ENCODE results near the gene CTNNA2.
A peak's percentile ranks its signal among the peaks of the same experiment; 100 is the strongest.

The CTNNA2 gene

DNA sequence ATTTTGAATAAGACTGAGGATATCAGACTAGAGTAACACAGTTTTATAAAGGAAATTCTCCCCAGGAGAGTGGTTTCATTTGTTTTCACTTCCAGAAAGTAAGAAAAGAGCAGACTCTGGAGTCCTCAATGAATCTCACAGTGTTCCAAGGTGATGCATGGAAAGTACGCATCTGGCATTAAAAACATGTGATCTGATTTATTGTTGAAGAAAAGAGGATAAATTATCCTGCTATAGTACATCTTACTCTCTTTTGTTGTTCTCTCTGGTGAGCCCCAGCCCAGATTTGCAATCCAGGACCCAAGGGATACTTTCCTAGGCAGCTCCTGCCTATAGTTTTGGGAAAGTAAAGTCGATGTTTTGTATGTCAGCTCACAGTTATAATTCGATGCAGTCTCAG lies 285.9 kb downstream of the CTNNA2 start:
- WGBS, 2 donors (ENCODE audit: extremely low coverage in 2 of 2, insufficient read length in 2 of 2, insufficient replicate concordance in 1 of 2) = no CpG with 5 or more reads among the region's 3 CpGs

DNA sequence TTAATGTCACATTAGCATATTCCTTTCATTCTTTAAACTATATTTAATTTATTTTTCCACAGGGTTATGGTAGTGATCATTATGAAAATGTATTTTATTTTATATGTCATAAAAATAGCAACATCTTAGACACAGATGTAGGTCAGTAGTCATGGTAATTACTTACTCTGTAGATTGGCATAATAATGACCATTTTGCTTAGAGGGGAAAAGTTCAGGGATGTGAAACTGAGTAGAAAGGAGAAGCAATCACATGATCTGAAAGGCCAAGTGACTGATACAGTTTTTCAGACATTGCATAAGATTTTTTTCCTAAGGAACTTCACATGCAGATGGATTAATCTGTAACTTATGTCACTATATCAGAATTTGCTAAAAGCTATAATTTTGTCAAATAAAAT lies 286.9 kb downstream of the CTNNA2 start:
- H3K18ac ChIP-seq (ENCODE audit: low read length) = no peak overlapping the region
- H2AK5ac ChIP-seq (ENCODE audit: low read depth, low read length) = no peak overlapping the region
- no peaks in the 10 kb centered on the region for H3K27me3 ChIP-seq (ENCODE audit: control insufficient read depth in 3 of 3, insufficient read depth in 3 of 3, low read depth in 1 of 3, low read length in 3 of 3)
- H3K14ac ChIP-seq (ENCODE audit: low read length) = no peak overlapping the region
- H2BK5ac ChIP-seq (ENCODE audit: low read length) = no peak overlapping the region
- no peak for DNase-seq (ENCODE audit: low spot score)
- no peak overlapping the region for H4K91ac ChIP-seq (ENCODE audit: low read depth, low read length, poor library complexity)
- H3K23ac ChIP-seq (ENCODE audit: low read depth, low read length, poor library complexity) = no peak overlapping the region
- H3K79me1 ChIP-seq (ENCODE audit: low read depth, low read length) = no peaks in the 10 kb centered on the region
- H3K4me2 ChIP-seq (ENCODE audit: insufficient read depth, low read length, poor library complexity, severe bottlenecking) = no peak overlapping the region
- peaks cover 0 to 2% of the 10 kb centered on the region in 2 donors for H3K9me3 ChIP-seq (replicated peaks in 1 of 2; ENCODE audit: control insufficient read depth in 2 of 2, insufficient read depth in 1 of 2, low read depth in 1 of 2, low read length in 2 of 2)
- H3K9ac ChIP-seq (ENCODE audit: low read depth, low read length, poor library complexity) = no peak overlapping the region
- H3K36me3 ChIP-seq (replicated peaks in 1 of 2; ENCODE audit: control insufficient read depth in 2 of 2, insufficient read depth in 2 of 2, low read length in 2 of 2) = no peaks in the 10 kb centered on the region
- H2BK15ac ChIP-seq (ENCODE audit: low read length) = no peak overlapping the region
- H2AFZ ChIP-seq (ENCODE audit: low read length) = no peak overlapping the region
- H2BK120ac ChIP-seq (ENCODE audit: low read depth, low read length) = no peak overlapping the region
- H3K4me3 ChIP-seq (ENCODE audit: low read length in 2 of 2) = no peak overlapping the region
- no peak overlapping the region for H4K8ac ChIP-seq (ENCODE audit: low read depth, low read length)
- no peak overlapping the region for H3K4ac ChIP-seq (ENCODE audit: low read length)
- no peak overlapping the region for H2BK12ac ChIP-seq (ENCODE audit: low read length)
- H3K4me1 ChIP-seq (ENCODE audit: control insufficient read depth in 2 of 2, insufficient read depth in 1 of 2, low read depth in 1 of 2, low read length in 2 of 2) = peaks cover 2 to 23% of the 10 kb centered on the region in 2 donors
- H3K27ac ChIP-seq (replicated peaks; ENCODE audit: low read length) = no peak overlapping the region

More for the DNA sequence above, 285.9 kb downstream of the CTNNA2 start:
- H3K4me2 ChIP-seq (ENCODE audit: insufficient read depth, low read length, poor library complexity, severe bottlenecking) = no peak overlapping the region
- DNase-seq (ENCODE audit: low spot score) = no peak
- no peak overlapping the region for H3K23ac ChIP-seq (ENCODE audit: low read depth, low read length, poor library complexity)
- H3K14ac ChIP-seq (ENCODE audit: low read length) = no peak overlapping the region
- peaks cover 2 to 23% of the 10 kb centered on the region in 2 donors for H3K4me1 ChIP-seq (ENCODE audit: control insufficient read depth in 2 of 2, insufficient read depth in 1 of 2, low read depth in 1 of 2, low read length in 2 of 2)
- H3K27ac ChIP-seq (replicated peaks; ENCODE audit: low read length) = no peak overlapping the region
- peaks cover 0 to 2% of the 10 kb centered on the region in 2 donors for H3K9me3 ChIP-seq (replicated peaks in 1 of 2; ENCODE audit: control insufficient read depth in 2 of 2, insufficient read depth in 1 of 2, low read depth in 1 of 2, low read length in 2 of 2)
- H3K18ac ChIP-seq (ENCODE audit: low read length) = no peak overlapping the region
- H3K4ac ChIP-seq (ENCODE audit: low read length) = no peak overlapping the region
- H2BK120ac ChIP-seq (ENCODE audit: low read depth, low read length) = no peak overlapping the region
- H2AK5ac ChIP-seq (ENCODE audit: low read depth, low read length) = no peak overlapping the region
- no peak overlapping the region for H2BK15ac ChIP-seq (ENCODE audit: low read length)
- H2BK12ac ChIP-seq (ENCODE audit: low read length) = no peak overlapping the region
- no peak overlapping the region for H3K9ac ChIP-seq (ENCODE audit: low read depth, low read length, poor library complexity)
- H2BK5ac ChIP-seq (ENCODE audit: low read length) = no peak overlapping the region
- no peak overlapping the region for H4K91ac ChIP-seq (ENCODE audit: low read depth, low read length, poor library complexity)
- H4K8ac ChIP-seq (ENCODE audit: low read depth, low read length) = no peak overlapping the region
- no peaks in the 10 kb centered on the region for H3K79me1 ChIP-seq (ENCODE audit: low read depth, low read length)
- no peaks in the 10 kb centered on the region for H3K36me3 ChIP-seq (replicated peaks in 1 of 2; ENCODE audit: control insufficient read depth in 2 of 2, insufficient read depth in 2 of 2, low read length in 2 of 2)
- H3K4me3 ChIP-seq (ENCODE audit: low read length in 2 of 2) = no peak overlapping the region
- H3K27me3 ChIP-seq (ENCODE audit: control insufficient read depth in 3 of 3, insufficient read depth in 3 of 3, low read depth in 1 of 3, low read length in 3 of 3) = no peaks in the 10 kb centered on the region
- peak overlapping the region; percentile 33 for H2AFZ ChIP-seq (ENCODE audit: low read length)

- Histone ChIP-seq H3K79me1 (ENCODE audit: low read depth, low read length) (no peaks in the 10 kb centered on the region), H3K4me1 (ENCODE audit: control insufficient read depth in 2 of 2, insufficient read depth in 1 of 2, low read depth in 1 of 2, low read length in 2 of 2) (peaks cover 2 to 17% of the 10 kb centered on the region in 2 donors), H2BK5ac (ENCODE audit: low read length) (no peak overlapping the region), H3K9me3 (replicated peaks in 1 of 2; ENCODE audit: control insufficient read depth in 2 of 2, insufficient read depth in 1 of 2, low read depth in 1 of 2, low read length in 2 of 2) (peaks cover 0 to 2% of the 10 kb centered on the region in 2 donors), H3K4me2 (ENCODE audit: insufficient read depth, low read length, poor library complexity, severe bottlenecking) (no peak overlapping the region), H3K36me3 (replicated peaks in 1 of 2; ENCODE audit: control insufficient read depth in 2 of 2, insufficient read depth in 2 of 2, low read length in 2 of 2) (no peaks in the 10 kb centered on the region), H2AK5ac (ENCODE audit: low read depth, low read length) (no peak overlapping the region), H3K18ac (ENCODE audit: low read length) (no peak overlapping the region), H3K27me3 (ENCODE audit: control insufficient read depth in 3 of 3, insufficient read depth in 3 of 3, low read depth in 1 of 3, low read length in 3 of 3) (no peaks in the 10 kb centered on the region), H2BK12ac (ENCODE audit: low read length) (no peak overlapping the region), H2AFZ (ENCODE audit: low read length) (peak overlapping the region; percentile 75), H4K91ac (ENCODE audit: low read depth, low read length, poor library complexity) (no peak overlapping the region), H3K4ac (ENCODE audit: low read length) (no peak overlapping the region), H3K27ac (replicated peaks; ENCODE audit: low read length) (no peak overlapping the region), H3K23ac (ENCODE audit: low read depth, low read length, poor library complexity) (no peak overlapping the region), H2BK120ac (ENCODE audit: low read depth, low read length) (no peak overlapping the region), H4K8ac (ENCODE audit: low read depth, low read length) (no peak overlapping the region), H2BK15ac (ENCODE audit: low read length) (no peak overlapping the region), H3K14ac (ENCODE audit: low read length) (no peak overlapping the region), H3K9ac (ENCODE audit: low read depth, low read length, poor library complexity) (no peak overlapping the region), H3K4me3 (ENCODE audit: low read length in 2 of 2) (no peak overlapping the region)
- no peak for DNase-seq (ENCODE audit: low spot score)
- WGBS, 2 donors (ENCODE audit: extremely low coverage in 2 of 2, insufficient read length in 2 of 2, insufficient replicate concordance in 1 of 2) = no CpG with 5 or more reads among the region's 3 CpGs
Measured at GRCh38 chr2:79801082-79801481, 288.2 kb downstream of the CTNNA2 start.

DNA sequence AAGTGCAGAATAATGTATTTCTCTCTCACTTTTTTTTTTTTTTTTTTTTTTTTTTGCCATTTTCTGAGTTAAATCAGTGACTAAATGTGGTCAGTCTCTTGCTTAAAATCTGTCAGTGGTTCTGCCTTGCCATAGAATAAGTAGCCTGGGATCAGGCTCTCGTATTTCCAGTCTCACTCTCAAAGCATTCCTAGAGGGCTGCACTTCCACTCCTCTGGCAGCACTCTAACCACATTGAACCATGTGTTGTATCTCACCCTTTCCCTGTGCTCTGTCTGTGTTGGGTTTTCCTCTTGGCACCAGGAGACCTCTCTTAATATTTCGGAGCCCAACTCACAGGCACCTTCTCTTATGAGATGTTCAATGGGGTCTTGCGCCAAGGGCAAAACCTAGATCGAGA lies 304.4 kb downstream of the CTNNA2 start:
- no peak for DNase-seq (ENCODE audit: low spot score)
- no peak overlapping the region for H4K8ac ChIP-seq (ENCODE audit: low read depth, low read length)
- no peak overlapping the region for H3K9ac ChIP-seq (ENCODE audit: low read depth, low read length, poor library complexity)
- H4K91ac ChIP-seq (ENCODE audit: low read depth, low read length, poor library complexity) = no peak overlapping the region
- H2BK5ac ChIP-seq (ENCODE audit: low read length) = no peak overlapping the region
- H3K23ac ChIP-seq (ENCODE audit: low read depth, low read length, poor library complexity) = no peak overlapping the region
- no peak overlapping the region for H3K4me2 ChIP-seq (ENCODE audit: insufficient read depth, low read length, poor library complexity, severe bottlenecking)
- H2AK5ac ChIP-seq (ENCODE audit: low read depth, low read length) = no peak overlapping the region
- H3K36me3 ChIP-seq (replicated peaks in 1 of 2; ENCODE audit: control insufficient read depth in 2 of 2, insufficient read depth in 2 of 2, low read length in 2 of 2) = no peaks in the 10 kb centered on the region
- H2AFZ ChIP-seq (ENCODE audit: low read length) = no peak overlapping the region
- no peaks in the 10 kb centered on the region for H3K4me1 ChIP-seq (ENCODE audit: control insufficient read depth in 2 of 2, insufficient read depth in 1 of 2, low read depth in 1 of 2, low read length in 2 of 2)
- H3K9me3 ChIP-seq (replicated peaks in 1 of 2; ENCODE audit: control insufficient read depth in 2 of 2, insufficient read depth in 1 of 2, low read depth in 1 of 2, low read length in 2 of 2) = no peaks in the 10 kb centered on the region
- H2BK15ac ChIP-seq (ENCODE audit: low read length) = no peak overlapping the region
- no peak overlapping the region for H3K14ac ChIP-seq (ENCODE audit: low read length)
- H3K4ac ChIP-seq (ENCODE audit: low read length) = no peak overlapping the region
- H3K79me1 ChIP-seq (ENCODE audit: low read depth, low read length) = no peaks in the 10 kb centered on the region
- no peak overlapping the region for H2BK12ac ChIP-seq (ENCODE audit: low read length)
- no peak overlapping the region for H3K18ac ChIP-seq (ENCODE audit: low read length)
- no peak overlapping the region for H2BK120ac ChIP-seq (ENCODE audit: low read depth, low read length)
- H3K4me3 ChIP-seq (ENCODE audit: low read length in 2 of 2) = no peak overlapping the region
- WGBS, 2 donors (ENCODE audit: extremely low coverage in 2 of 2, insufficient read length in 2 of 2, insufficient replicate concordance in 1 of 2) = no CpG with 5 or more reads among the region's 4 CpGs
- H3K27me3 ChIP-seq (ENCODE audit: control insufficient read depth in 3 of 3, insufficient read depth in 3 of 3, low read depth in 1 of 3, low read length in 3 of 3) = no peaks in the 10 kb centered on the region
- no peak overlapping the region for H3K27ac ChIP-seq (replicated peaks; ENCODE audit: low read length)
